Subcutaneous abdominal adipose tissue (tissue), 5 donors: Measurements from ENCODE around the gene ITFG1.
"Not testable (repeated sequence)": the region's sequence is repeated elsewhere in the genome, so short reads cannot be mapped to it uniquely, and the experiment has no call there.

Source experiments
- H3K27ac ChIP-seq: one replicate; pipeline ENCODE4 v1.7.0; 2013; ENCODE audit warnings: low read depth, mild to moderate bottlenecking, inconsistent platforms, low read length, moderate library complexity
- H3K27me3 ChIP-seq, 5 donors: one replicate each; pipeline ENCODE4 v1.7.0; 2013; ENCODE audit warnings: low read length in 5 of 5, inconsistent platforms in 1 of 5; ENCODE audit not compliant: control insufficient read depth in 5 of 5, insufficient read depth in 4 of 5
- H3K36me3 ChIP-seq, 5 donors: one replicate each; pipeline ENCODE4 v1.7.0; 2013; ENCODE audit warnings: low read length in 5 of 5; ENCODE audit not compliant: control insufficient read depth in 5 of 5, insufficient read depth in 5 of 5
- H3K4me1 ChIP-seq, 5 donors: one replicate each; pipeline ENCODE4 v1.7.0; 2013; ENCODE audit warnings: low read length in 5 of 5, mild to moderate bottlenecking in 3 of 5, moderate library complexity in 1 of 5; ENCODE audit not compliant: control insufficient read depth in 5 of 5, insufficient read depth in 5 of 5
- H3K4me3 ChIP-seq, 5 donors: one replicate each; pipeline ENCODE4 v1.7.0; 2013; ENCODE audit warnings: low read length in 5 of 5, low read depth in 1 of 5
- H3K9ac ChIP-seq, 5 donors: one replicate each; pipeline ENCODE4 v1.7.0; 2013; ENCODE audit warnings: low read length in 5 of 5, mild to moderate bottlenecking in 4 of 5, moderate library complexity in 3 of 5
- H3K9me3 ChIP-seq, 5 donors: one replicate each; pipeline ENCODE4 v1.7.0; 2013; ENCODE audit warnings: low read length in 5 of 5; ENCODE audit not compliant: control insufficient read depth in 5 of 5
- donor health status: healthy.
- donor health status: healthy.
- donor health status: healthy.
- donor health status: healthy.
- donor health status: healthy.

Gene ITFG1

GRCh38 chr16:47139561-47140185 lies 321.2 kb downstream of the ITFG1 start:
- H3K4me3 ChIP-seq: no peak overlapping the region
- H3K4me1 ChIP-seq: peaks cover 0 to 26% (median 20%) of the 10 kb centered on the region in 5 donors
- peaks cover 0 to 4% (median 1%) of the 10 kb centered on the region in 5 donors for H3K27me3 ChIP-seq
- H3K9ac ChIP-seq: no peak overlapping the region
- no peaks in the 10 kb centered on the region for H3K9me3 ChIP-seq
- no peak overlapping the region for H3K27ac ChIP-seq
- no peaks in the 10 kb centered on the region for H3K36me3 ChIP-seq

- not testable (repeated sequence) for H3K9me3 ChIP-seq, H3K27me3 ChIP-seq, H3K27ac ChIP-seq, H3K36me3 ChIP-seq, H3K4me3 ChIP-seq, H3K9ac ChIP-seq
- peaks cover 0 to 13% (median 11%) of the 10 kb centered on the region in 5 donors for H3K4me1 ChIP-seq
Measured at GRCh38 chr16:47137925-47138324, 322.9 kb downstream of the ITFG1 start.

GRCh38 chr16:47136099-47136842 lies 324.6 kb downstream of the ITFG1 start:
- Histone ChIP-seq H3K36me3 (no peaks in the 10 kb centered on the region), H3K27me3 (no peaks in the 10 kb centered on the region), H3K9ac (no peak overlapping the region), H3K4me1 (no peaks in the 10 kb centered on the region), H3K27ac (no peak overlapping the region), H3K9me3 (no peaks in the 10 kb centered on the region), H3K4me3 (no peak overlapping the region)

GRCh38 chr16:47134550-47134949 lies 326.3 kb downstream of the ITFG1 start:
- Histone ChIP-seq H3K36me3 (no peaks in the 10 kb centered on the region), H3K4me3 (no peak overlapping the region), H3K9me3 (no peaks in the 10 kb centered on the region), H3K9ac (no peak overlapping the region), H3K27me3 (no peaks in the 10 kb centered on the region), H3K4me1 (no peaks in the 10 kb centered on the region), H3K27ac (no peak overlapping the region)

- Histone ChIP-seq H3K27ac (no peak overlapping the region), H3K9me3 (no peaks in the 10 kb centered on the region), H3K36me3 (no peaks in the 10 kb centered on the region), H3K27me3 (no peaks in the 10 kb centered on the region), H3K4me1 (no peaks in the 10 kb centered on the region), H3K4me3 (no peak overlapping the region), H3K9ac (no peak overlapping the region)
Measured at GRCh38 chr16:47132308-47132707, 328.6 kb downstream of the ITFG1 start.

- H3K4me1 ChIP-seq: peaks cover 0 to 2% (median 0%) of the 10 kb centered on the region in 5 donors
- H3K9me3 ChIP-seq: no peaks in the 10 kb centered on the region
- H3K27ac ChIP-seq: no peak overlapping the region
- H3K36me3 ChIP-seq: no peaks in the 10 kb centered on the region
- H3K9ac ChIP-seq: no peak overlapping the region
- H3K4me3 ChIP-seq: no peak overlapping the region
- no peaks in the 10 kb centered on the region for H3K27me3 ChIP-seq
Measured at GRCh38 chr16:47129755-47130435, 331.0 kb downstream of the ITFG1 start.

- no peak overlapping the region for H3K27ac ChIP-seq
- H3K36me3 ChIP-seq: no peaks in the 10 kb centered on the region
- H3K4me3 ChIP-seq: no peak overlapping the region
- no peaks in the 10 kb centered on the region for H3K27me3 ChIP-seq
- peaks cover 0 to 2% (median 0%) of the 10 kb centered on the region in 5 donors for H3K4me1 ChIP-seq
- no peak overlapping the region for H3K9ac ChIP-seq
- H3K9me3 ChIP-seq: no peaks in the 10 kb centered on the region
Measured at GRCh38 chr16:47127541-47127940, 333.3 kb downstream of the ITFG1 start.

GRCh38 chr16:47125757-47126156 lies 335.1 kb downstream of the ITFG1 start:
- Histone ChIP-seq H3K9me3 (no peaks in the 10 kb centered on the region), H3K27me3 (no peaks in the 10 kb centered on the region), H3K4me3 (no peak overlapping the region), H3K9ac (no peak overlapping the region), H3K4me1 (peaks cover 0 to 2% (median 0%) of the 10 kb centered on the region in 5 donors), H3K27ac (no peak overlapping the region), H3K36me3 (no peaks in the 10 kb centered on the region)

GRCh38 chr16:47113130-47113529 lies 347.7 kb downstream of the ITFG1 start:
- H3K36me3 ChIP-seq: no peaks in the 10 kb centered on the region
- no peaks in the 10 kb centered on the region for H3K4me1 ChIP-seq
- no peaks in the 10 kb centered on the region for H3K27me3 ChIP-seq
- H3K9me3 ChIP-seq: no peaks in the 10 kb centered on the region
- H3K9ac ChIP-seq: no peak overlapping the region
- no peak overlapping the region for H3K4me3 ChIP-seq
- no peak overlapping the region for H3K27ac ChIP-seq

- no peaks in the 10 kb centered on the region for H3K27me3 ChIP-seq
Measured at GRCh38 chr16:47110939-47111338, 349.9 kb downstream of the ITFG1 start.

More at GRCh38 chr16:47110939-47111338, 349.9 kb downstream of the ITFG1 start:
- Histone ChIP-seq H3K36me3 (no peaks in the 10 kb centered on the region), H3K9me3 (no peaks in the 10 kb centered on the region), H3K4me1 (no peaks in the 10 kb centered on the region), H3K9ac (no peak overlapping the region), H3K27ac (no peak overlapping the region), H3K4me3 (no peak overlapping the region)
